Jurkat, Clone E6-1 (cell line): ENCODE data around the gene CCNL2.
"Not testable (repeated sequence)": the region's sequence is repeated elsewhere in the genome, so short reads cannot be mapped to it uniquely, and the experiment has no call there.

ENCODE experiments used
- DNase-seq: peaks from one replicate; pipeline ENCODE4 v3.0.0-alpha.2; 2011; ENCODE audit warnings: low read depth, low spot score
- H3K4me3 ChIP-seq: 2 replicates; pipeline ENCODE4 v1.5.1; 2011; ENCODE audit warnings: mild to moderate bottlenecking, low read length, control low read depth, moderate library complexity

The CCNL2 gene

DNA sequence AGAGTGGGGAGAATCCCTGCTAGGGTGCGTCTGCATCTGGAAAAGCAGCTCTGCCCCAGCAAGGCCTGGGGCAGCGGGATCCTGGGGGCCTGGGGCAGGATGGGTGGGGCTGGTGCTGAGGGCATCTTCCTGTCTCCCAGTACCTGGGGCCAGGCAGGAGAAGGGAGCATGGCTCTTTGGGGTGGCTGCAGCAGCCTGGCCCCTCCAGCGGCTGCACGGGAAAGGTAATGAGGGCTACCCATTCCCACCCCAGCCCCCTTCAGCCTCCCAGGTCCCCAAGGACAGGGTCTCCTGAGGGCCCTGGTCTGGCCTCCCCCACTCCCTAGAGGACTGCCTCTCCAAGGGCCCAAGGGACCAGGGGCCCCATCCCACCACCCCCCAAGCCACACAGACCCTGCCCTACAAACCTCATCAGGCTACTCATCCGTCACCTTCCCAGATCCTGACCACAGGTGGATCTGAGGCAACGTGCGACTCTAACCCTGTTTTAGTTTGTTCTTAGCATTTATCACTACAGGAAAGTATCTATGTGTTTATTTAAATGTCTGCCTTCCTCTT is 22.9 kb upstream of the CCNL2 start:
- H3K4me3 ChIP-seq = no peak overlapping the region
- DNase-seq = no peak

GRCh38 chr1:1421147-1421906 is 22.2 kb upstream of the CCNL2 start, which contains the start of gene ANKRD65:
Gene ANKRD65, minus strand, starts transcription at chr1:1421276. Its CDS starts 271 bp downstream, at chr1:1421005.
- no peak for DNase-seq
- no peak within 1 kb of the TSS for H3K4me3 ChIP-seq

DNA sequence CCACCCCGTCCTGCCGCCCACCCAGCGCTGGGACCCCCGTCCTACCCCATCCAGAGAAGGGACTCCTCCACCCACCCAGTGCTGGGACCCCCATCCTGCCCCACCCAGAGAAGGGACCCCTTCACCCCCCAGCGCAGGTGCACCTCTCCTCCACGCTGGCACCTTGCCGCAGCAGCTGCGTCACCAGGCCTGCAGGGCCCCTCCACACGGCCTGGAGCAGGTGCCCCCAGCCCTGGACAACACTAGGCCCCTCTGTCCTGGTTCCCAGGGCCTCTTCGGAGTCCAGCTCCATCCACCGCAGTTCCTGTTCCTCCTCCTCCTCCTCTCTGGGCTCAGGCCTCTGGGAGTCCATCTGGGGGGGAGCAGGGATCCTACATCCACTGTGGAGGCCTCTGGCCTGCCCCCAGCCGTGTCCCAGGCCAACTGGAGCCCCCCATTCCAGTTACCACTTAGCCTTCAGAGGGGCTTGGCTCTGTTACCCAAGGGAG is 21.6 kb upstream of the CCNL2 start:
- DNase-seq = no peak
- H3K4me3 ChIP-seq = no peak overlapping the region

GRCh38 chr1:1419813-1420653 is 20.9 kb upstream of the CCNL2 start:
- no peak overlapping the region for H3K4me3 ChIP-seq
- DNase-seq = no peak

- H3K4me3 ChIP-seq = no peak overlapping the region
- no peak for DNase-seq
These were observed 20.3 kb upstream of the CCNL2 start for GRCh38 chr1:1419363-1419812.

- no peak overlapping the region for H3K4me3 ChIP-seq
- no peak for DNase-seq
These were observed 19.6 kb upstream of the CCNL2 start for GRCh38 chr1:1418464-1419362.

DNA sequence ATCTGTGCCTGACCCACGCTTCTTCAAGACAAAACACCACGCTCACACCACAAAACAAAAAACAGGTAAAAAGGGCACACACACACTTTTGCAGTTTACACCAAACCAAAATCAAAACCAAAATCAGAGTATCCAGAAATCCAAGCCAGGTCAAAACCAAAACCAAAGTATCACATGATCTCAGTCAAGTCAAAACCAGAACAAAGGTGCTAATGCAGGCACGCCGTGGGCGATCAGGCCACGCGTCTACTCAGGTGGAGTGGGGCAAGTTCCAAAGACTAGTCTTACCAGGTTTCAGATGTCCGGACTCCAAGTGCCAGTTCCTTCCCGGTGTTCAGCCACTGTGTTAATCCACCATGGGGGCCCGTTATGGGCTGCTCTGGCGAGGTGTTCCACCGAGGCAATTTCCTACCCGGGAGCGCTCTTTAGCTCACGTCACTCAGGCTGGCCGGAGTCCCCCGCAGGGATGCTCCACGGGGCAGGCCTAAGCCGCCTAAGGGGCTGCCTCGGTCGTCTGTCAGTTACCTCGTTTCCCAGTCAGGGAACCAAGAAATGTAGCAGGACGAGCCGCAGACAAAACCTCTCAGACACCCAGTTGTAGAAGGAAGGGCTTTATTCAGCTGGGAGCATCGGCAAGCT is 18.8 kb upstream of the CCNL2 start:
- H3K4me3 ChIP-seq, DNase-seq: not testable (repeated sequence)

- H3K4me3 ChIP-seq, DNase-seq: not testable (repeated sequence)
These were observed 18.3 kb upstream of the CCNL2 start for GRCh38 chr1:1417396-1417795.

DNA sequence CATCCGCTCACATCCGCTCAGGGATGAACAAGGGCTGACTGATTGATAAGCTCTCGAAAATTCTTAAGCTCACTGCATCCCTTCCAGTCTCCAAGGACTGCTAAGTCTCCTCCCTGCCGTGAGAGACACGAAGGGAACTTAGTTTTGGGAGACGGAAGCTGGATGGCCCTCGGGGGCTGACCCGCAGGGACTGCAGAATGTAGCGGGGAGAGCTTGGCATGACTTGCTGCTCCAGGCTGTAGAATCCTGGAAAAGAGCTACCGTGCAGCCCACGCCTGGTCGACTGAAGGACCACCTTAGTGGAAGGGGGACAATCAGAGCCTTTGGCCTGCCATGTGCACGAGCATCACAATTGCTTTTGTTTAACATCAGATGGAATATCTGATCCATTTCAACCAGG is 16.6 kb upstream of the CCNL2 start:
- no peak for DNase-seq

DNA sequence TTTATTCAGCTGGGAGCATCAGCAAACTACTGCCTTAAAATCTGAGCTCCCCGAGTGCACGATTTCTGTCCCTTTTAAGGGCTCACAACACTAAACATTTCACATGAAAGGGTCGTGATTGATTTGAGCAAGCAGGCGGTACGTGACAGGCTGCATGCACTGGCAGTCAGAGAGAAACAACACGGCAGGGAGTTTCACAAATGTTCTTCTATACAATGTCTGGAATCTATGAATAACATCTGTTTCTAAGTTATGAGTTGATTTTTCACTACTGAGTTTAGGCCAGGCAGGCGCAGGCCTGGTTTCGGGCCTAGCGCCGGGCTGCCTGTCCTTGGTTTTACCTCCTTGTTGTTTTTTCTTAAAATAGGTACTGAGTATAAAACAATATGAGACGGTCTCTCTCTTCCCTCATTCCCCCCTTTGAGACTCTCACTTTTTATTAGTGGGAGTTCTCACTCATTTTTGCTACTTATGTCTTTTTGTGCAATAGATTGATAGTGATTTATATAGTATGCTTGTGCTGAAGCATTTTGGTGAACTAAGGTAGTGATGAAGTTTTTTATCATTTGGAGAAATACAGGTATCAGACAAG is 13.3 kb upstream of the CCNL2 start:
- not testable (repeated sequence) for DNase-seq, H3K4me3 ChIP-seq

More for the DNA sequence above, 16.6 kb upstream of the CCNL2 start:
- no peak overlapping the region for H3K4me3 ChIP-seq

GRCh38 chr1:1411626-1412025 is 12.5 kb upstream of the CCNL2 start:
- DNase-seq = no peak

DNA sequence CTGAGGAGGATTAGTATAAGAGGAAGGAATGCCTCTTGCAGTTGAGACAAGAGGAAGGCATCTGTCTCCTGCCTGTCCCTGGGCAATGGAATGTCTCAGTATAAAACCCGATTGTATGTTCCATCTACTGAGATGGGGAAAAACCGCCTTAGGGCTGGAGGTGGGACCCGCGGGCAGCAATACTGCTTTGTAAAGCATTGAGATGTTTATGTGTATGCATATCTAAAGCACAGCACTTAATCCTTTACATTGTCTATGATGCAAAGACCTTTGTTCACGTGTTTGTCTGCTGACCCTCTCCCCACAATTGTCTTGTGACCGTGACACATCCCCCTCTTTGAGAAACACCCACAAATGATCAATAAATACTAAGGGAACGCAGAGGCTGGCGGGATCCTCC is 11.1 kb upstream of the CCNL2 start:
- not testable (repeated sequence) for H3K4me3 ChIP-seq, DNase-seq

More at GRCh38 chr1:1411626-1412025, 12.5 kb upstream of the CCNL2 start:
- no peak overlapping the region for H3K4me3 ChIP-seq

DNA sequence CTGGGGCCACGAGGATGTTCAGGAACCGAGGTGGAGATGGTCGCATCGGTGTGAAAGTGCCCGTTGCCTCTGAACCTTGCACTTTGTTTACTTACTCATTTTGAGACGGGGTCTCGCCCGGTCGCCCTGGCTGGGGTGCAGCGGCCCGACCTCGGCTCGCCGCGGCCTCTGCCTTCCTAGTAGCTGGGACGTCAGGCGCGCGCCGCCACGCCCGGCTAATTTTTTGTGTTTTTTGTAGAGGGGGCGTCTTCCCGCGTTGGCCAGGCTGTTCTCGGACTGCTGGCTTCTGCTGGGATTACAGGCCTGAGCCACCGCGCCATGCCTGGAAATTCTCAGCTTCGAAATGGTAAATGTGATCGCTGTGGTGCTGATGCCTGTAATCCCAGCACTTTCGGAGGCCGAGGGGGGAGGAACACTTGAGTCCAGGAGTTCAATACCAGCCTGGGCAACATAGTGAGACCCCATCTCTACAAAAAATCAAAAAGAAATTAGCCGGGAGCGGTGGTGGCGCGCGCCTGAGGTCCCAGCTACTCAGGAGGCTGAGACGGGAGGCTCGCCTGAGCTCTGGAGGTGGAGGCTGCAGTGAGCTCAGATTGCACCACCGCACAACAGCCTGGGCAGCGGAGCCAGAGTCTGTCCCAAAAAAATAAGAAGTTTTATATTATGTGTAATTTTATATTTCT is 8.6 kb upstream of the CCNL2 start:
- H3K4me3 ChIP-seq = peak overlapping the region; percentile 91
- DNase-seq = no peak

GRCh38 chr1:1406821-1407635 is 7.9 kb upstream of the CCNL2 start, which contains the start of gene MRPL20:
Gene MRPL20, minus strand, starts transcription at chr1:1407293. Its CDS starts 76 bp downstream, at chr1:1407217.
- DNase-seq = peak; percentile 91
- H3K4me3 ChIP-seq = peak within 1 kb of the TSS; percentile 91

DNA sequence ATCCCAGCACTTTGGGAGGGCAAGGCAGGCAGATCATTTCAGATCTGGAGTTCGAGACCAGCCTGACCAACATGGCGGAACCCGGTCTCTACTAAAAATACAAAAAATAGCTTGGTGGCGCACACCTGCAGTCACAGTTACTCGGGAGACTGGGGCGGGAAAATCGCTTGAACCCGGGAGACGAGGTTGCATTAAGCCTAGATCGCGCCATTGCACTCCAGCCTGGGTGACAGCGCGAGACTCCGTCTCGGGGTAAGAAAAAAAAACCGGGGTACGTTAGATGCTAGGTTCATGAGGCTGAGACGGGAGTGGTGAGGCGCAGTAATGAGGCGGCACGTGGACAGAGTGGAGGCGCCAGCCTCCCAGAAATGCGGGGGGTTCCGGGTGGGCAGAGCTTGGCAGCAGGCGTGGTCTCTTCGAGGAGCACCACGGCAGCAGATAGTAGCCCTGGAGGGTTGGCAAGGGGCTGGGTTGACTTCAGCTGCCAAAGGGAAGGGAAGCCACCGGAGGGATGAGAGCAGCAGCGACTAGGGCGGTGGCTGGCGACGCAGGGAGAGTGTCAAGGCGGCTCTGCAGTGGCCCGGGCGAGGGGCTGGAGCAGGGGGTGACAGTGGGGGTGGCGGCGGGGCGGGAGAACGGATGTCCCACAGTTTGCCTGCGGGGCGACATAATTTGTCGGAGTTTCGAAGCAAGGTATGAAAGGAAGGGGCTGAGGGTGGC is 7.1 kb upstream of the CCNL2 start:
- no peak for DNase-seq
- peak overlapping the region; percentile 91 for H3K4me3 ChIP-seq

- DNase-seq = no peak
- no peak overlapping the region for H3K4me3 ChIP-seq
These were observed 4.5 kb upstream of the CCNL2 start for GRCh38 chr1:1403653-1404052.
